ENCODE results near the gene DTNBP1.

DTNBP1 gene

DNA sequence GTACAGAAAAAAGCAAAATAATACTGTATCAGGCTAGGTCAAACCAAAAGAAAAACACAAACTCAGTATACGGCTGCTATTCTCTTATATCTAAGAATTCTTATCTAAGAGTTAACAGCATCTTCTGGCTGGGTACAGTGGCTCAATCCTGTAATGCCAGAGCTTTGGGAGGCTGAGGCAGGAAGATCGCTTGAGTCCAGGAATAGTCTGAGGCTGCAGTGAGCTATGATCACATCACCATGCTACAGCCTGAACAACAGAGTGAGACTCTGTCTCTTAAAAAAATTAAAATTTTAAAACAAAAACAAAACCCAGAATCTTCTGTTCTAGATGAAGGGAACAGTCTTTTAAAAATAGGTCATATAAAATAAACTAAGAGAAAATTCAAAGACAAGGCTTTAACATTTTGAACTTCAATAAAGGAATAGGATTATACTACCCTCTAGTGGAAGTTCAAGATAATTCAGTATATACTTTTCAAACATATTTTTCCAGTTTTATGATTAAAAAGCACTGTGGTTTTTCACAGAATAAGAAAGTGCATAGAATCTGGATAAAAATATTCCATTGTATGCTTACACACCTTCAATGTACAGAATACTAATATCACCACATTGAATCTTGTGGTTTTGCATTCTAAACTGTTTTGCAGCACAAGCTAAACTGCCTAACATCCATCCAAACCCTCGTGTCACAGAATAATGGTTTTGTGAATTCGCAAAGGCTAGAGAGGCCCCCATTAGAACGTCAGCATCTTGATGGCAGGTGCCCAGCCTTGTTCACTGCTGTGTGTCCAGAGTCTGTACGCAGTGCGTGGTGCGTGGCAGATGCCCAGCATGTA is 39.3 kb downstream of the DTNBP1 start:
- TF ChIP-seq ZNF274 (IDR thresholded peaks at IDR 0.05; ENCODE audit: low read depth, low read length) = no peak
- no peak overlapping the region for H3K4me3 ChIP-seq (ENCODE audit: low read length)

DNA sequence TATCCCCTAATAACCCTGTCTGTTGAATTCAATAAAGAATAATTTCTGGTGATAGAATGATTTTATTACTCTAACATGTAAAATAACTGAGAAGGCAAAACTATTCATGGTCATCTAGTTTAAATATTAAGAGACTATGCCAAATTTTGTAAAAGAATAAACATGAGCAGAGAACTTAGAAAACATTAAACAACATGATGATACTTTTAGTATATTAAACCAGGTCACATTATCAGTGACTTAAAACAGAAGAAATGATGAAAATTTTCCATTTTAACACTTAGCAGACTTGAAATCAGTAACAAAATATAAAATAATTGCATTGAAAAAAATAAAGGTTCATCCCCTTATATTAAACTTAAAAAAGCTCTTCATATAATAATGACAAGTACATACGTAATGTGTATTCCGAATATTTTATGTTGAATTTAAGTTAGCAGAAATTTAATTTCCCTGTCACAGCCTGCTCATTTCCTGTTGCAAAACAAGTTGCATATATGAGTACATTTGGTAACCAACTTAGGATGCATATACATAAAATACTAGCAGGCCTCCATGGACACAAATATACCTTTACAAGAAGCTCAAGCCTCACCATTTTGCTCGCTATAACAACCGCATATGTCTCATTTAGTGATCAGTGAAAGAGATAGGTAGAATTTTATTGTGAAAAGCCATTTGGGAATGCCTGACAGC is 40.6 kb downstream of the DTNBP1 start:
- H3K4me3 ChIP-seq (ENCODE audit: low read length) = no peak overlapping the region
- no peak for TF ChIP-seq ZNF274 (IDR thresholded peaks at IDR 0.05; ENCODE audit: low read depth, low read length)

DNA sequence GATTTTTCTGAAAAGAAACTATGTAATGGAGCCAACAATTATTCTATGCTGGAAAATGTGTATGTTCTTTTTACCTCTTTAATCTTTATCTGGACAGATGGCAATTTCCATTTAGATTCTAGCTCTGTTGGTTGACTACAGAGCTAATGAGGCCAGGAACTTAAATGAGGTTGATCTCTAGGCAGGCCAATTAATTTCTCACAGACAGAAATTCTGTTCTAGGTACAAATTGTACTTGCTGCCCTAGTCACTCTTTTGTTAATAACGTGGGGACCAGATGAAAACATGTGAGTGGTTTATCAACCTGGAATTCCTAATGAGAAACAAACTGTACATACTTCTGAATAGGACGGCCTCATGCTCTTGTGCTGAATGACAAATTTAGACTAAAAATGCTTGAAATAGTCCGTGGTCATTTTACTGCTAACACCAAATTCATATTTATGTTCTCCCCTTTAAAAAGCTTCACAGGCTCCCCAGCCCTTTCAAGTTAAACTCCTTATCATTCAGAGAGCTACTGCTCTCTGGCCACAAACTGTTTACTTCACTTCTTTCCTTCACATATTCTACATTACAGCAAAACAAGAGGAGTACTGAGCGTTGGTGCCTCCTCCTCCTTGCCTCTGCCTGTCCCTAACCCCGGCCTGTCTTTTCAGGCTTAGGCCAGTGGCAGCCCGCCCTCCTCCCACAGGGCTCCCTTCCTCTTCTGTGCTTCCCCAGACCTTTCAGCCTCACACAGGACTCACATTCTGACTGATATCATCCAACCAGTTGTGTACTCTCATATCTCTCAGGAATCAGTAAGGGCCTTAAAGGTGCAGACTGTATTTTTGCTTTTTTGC is 41.4 kb downstream of the DTNBP1 start:
- no peak overlapping the region for H3K4me3 ChIP-seq (ENCODE audit: low read length)
- TF ChIP-seq ZNF274 (IDR thresholded peaks at IDR 0.05; ENCODE audit: low read depth, low read length) = no peak

DNA sequence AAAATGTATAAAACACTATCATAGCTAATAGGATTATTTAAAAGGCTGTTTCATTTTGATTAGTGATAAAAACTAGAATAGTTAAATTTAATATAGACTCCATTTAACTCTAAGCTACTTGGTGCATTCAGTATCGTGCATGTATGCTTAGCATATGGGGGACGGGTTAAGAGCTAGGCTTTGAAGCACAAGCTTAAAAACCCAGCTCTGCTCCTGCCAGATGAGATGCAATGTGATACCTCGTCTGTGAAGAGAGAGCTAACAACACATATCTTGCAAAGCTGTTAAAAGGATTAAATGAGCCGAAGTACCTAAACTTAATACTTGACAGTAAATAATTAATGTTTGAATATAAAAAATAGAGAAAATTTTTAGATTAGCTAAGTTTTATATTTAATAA is 42.2 kb downstream of the DTNBP1 start:
- no peak overlapping the region for H3K4me3 ChIP-seq (ENCODE audit: low read length)
- no peak for TF ChIP-seq ZNF274 (IDR thresholded peaks at IDR 0.05; ENCODE audit: low read depth, low read length)

DNA sequence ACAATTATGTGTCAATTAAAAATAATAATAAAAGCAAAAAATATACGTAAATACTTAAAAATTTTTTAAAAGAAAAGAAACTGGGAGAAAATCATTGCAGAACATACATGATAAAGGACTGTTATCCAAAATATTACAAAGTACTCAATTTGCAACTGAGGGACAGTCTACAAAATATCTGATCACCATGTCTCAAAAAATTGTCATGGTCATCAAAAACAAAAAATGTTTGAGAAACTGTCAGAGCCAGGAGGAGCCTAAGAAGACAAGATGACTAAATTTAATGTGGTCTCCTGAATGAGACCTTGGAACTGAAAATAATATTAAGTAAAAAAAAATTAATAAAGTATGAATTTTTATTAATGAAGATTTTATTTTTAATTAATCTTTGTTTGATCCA is 43.5 kb downstream of the DTNBP1 start:
- no peak for TF ChIP-seq ZNF274 (IDR thresholded peaks at IDR 0.05; ENCODE audit: low read depth, low read length)
- no peak overlapping the region for H3K4me3 ChIP-seq (ENCODE audit: low read length)

DNA sequence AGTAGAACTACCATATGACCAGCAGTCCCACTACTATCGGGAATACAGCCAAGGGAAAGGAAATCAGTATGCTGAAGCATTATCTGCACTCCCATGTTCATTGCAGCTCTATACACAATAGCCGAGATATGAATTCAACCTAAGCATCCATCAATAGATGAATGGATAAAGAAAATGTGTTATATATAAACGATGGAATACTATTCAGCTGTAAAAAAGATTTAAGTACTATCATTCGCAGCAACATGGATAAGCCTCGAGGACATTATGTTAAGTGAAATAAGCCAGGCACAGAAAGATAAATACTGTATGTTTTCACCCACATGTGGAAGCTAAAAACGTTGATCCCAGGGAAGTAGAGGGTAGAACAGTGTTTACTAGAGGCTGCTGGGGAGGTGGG is 44.1 kb downstream of the DTNBP1 start:
- TF ChIP-seq ZNF274 (IDR thresholded peaks at IDR 0.05; ENCODE audit: low read depth, low read length) = no peak
- H3K4me3 ChIP-seq (ENCODE audit: low read length) = no peak overlapping the region

DNA sequence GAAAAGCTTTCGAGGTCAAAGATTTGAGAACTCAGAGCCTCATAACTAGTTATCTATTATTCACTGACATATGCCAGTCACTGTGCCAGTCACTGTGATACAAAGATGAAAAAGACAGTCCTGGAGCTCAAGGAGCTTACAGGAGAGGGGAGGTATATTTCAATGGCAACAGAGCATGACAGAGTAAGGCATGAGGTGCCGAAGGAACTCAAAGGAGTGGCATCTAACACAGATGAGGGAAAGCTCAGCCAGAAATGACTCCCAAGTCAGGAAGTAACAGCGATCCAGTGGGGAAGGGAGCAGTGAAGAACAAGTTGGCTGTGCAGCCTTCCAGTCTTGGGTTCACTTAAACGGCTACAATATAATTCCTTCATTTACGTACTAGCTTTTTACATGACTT is 46.6 kb downstream of the DTNBP1 start:
- no peak for TF ChIP-seq ZNF274 (IDR thresholded peaks at IDR 0.05; ENCODE audit: low read depth, low read length)
- H3K4me3 ChIP-seq (ENCODE audit: low read length) = no peak overlapping the region

DNA sequence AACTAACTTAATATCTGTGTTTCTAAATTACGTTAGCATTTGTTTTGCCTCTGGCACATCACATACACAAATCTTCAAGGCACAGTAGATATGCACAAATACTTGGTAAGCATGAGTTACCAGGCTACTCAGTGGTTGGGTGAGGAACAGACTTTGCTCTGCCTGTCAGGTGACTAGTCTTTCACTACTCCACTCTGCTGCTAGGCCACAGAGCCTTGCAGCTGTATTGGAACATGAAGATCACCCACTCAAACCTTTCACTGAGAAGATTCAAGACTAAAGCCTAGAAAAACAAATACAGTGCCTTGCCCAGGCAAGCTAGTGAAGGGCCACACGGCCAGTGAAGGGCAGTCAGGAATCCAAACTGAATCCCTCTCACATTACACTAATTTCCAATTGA is 47.0 kb downstream of the DTNBP1 start:
- H3K4me3 ChIP-seq (ENCODE audit: low read length) = no peak overlapping the region
- TF ChIP-seq ZNF274 (IDR thresholded peaks at IDR 0.05; ENCODE audit: low read depth, low read length) = no peak

DNA sequence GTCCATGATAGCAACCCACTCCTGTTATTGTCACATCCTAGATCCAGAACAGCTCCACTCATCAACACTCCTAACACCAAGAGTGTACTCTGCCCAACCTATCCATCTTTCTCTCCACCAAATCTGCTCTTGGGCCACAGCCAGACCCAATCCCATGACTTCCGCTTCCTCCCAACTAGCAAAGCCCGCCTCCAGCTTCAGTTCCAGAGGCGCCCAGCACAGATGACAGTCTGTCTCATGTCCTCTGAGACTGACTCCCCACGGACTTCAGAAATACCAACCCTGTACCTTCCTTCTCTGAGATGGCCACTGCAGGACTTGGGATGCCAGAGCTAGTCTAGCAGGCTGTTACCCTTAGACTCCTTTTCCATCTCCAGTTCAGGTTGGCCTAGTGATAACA is 48.6 kb downstream of the DTNBP1 start:
- TF ChIP-seq ZNF274 (IDR thresholded peaks at IDR 0.05; ENCODE audit: low read depth, low read length) = no peak
- H3K4me3 ChIP-seq (ENCODE audit: low read length) = no peak overlapping the region

DNA sequence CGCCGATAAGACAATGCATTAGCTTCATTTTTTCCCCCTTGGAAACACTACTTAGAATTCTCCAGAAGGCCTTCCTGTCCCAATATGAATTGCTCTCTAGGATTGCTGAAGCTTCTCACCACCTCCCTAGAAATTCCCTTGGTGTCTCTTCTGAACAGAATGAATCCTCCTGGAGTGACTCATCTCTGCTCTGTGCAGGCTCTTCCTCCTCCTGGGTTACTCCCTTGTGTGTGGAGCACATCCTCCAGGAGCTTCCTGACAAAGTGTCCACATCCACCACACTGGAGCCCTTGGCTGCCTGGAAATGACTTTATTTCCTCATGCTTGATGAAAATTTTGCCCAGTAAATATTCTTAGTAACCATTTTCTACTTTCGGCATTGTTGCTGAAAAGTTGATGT is 54.4 kb downstream of the DTNBP1 start:
- no peak overlapping the region for H3K4me3 ChIP-seq (ENCODE audit: low read length)
- no peak for TF ChIP-seq ZNF274 (IDR thresholded peaks at IDR 0.05; ENCODE audit: low read depth, low read length)

DNA sequence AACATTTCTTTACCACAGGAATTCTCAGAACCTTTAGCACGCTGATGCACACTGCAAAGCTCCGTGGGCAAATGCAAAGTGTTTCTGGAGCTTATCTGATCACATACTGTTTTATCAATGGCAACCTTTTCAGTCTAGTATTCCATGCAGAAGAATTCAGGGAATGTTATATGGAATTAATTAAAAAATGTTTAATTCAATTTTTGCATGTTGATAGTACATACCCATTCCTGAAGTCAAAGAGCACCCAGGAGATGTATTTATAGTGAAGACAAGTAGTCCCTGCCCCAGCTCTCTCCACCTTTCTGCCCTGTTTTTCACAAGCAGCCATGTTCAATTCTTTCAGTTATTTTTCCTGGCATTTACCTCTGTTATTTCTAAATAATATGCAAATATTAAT is 55.2 kb downstream of the DTNBP1 start:
- H3K4me3 ChIP-seq (ENCODE audit: low read length) = no peak overlapping the region
- TF ChIP-seq ZNF274 (IDR thresholded peaks at IDR 0.05; ENCODE audit: low read depth, low read length) = no peak

DNA sequence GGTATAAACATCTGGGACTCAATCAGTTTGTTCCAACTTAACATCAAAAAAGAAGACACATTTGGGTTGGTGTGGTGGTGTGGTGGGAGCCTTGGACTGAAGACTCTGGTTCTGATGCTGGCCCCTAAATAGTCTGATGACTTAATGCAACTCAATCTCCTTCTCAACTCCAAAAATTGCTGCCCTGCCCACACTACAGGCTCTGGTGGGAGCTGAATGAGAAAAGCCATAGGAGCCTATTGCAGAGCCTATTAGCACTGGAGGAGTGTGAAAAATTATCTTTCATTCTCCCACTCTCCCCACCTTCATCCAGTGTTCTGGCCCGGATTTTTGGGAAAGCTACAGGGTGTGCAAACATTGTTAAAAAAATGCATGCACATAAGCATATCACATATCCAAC is 56.5 kb downstream of the DTNBP1 start:
- H3K4me3 ChIP-seq (ENCODE audit: low read length) = no peak overlapping the region
- TF ChIP-seq ZNF274 (IDR thresholded peaks at IDR 0.05; ENCODE audit: low read depth, low read length) = no peak

DNA sequence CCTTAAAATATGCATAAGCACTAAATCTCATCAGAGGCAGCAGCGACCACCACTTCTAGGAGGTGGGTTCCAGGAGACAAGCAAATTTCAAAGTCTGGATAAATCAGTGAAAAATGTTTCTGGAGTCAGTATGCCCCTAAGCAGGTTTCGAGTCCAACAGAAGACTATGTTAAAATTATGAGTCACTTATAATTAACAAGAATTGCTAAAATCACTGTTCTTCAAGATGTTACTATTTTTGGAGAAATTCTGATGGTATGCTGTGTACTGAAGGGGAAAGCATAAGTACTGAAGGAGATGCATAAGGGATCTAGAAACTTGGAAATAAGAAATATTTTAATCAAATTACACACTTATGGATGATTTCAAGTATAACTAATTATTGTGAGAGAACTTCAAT is 58.0 kb downstream of the DTNBP1 start:
- no peak overlapping the region for H3K4me3 ChIP-seq (ENCODE audit: low read length)
- TF ChIP-seq ZNF274 (IDR thresholded peaks at IDR 0.05; ENCODE audit: low read depth, low read length) = no peak

DNA sequence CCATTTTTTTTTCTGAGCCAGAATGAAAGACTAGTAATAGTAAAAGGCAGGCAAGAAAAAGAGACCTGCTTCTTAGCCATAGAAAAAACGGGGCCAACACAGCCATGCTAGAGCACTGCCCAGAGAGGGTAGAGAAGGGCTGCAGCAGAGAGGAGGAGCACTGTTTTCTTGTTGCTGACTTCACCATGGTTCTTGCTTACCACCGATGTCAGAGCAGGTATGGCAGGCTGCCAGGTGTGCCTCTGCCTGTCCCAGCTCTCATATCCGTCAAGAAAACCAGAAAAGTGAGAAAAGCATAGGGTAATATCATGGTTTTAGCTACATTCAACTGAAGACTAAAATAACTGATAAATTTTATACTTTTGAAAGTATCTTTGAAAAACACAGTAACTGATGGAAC is 60.7 kb downstream of the DTNBP1 start:
- no peak for TF ChIP-seq ZNF274 (IDR thresholded peaks at IDR 0.05; ENCODE audit: low read depth, low read length)
- no peak overlapping the region for H3K4me3 ChIP-seq (ENCODE audit: low read length)
